DMS153 treated with DMSO at 0.1 percent for 48 hours (cell line): ENCODE data around the gene ARHGAP44.

Source experiments
- DNase-seq: peaks from one replicate; lab custom pipeline; 2025; ENCODE audit not compliant: unreplicated experiment; lab: John Stamatoyannopoulos, UW

The ARHGAP44 gene

DNA sequence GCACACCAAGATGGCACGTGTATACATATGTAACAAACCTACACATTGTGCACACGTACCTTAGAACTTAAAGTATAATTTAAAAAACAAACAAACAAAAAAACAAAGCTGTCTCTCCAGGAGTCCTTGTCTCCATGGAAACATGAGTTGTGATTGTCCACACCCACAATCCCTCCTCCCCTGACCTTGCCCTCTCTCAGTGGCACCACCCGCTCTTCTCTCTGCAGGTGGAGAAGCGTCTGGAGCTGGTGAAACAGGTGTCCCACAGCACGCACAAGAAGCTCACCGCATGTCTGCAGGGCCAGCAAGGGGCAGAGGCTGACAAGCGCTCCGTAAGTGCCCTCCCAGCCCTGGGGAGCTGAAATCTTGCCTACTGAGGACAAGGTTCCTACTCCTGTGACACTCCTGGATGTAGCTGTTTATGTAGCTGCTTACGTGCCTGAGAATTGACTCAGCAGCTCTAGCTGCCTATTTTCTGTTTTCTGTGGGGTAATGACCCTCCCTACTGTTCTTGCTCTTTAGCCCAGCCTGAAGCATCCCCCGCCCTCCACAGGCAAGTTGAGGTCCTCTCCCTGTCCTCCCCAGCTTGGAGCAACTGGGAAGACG, 107.0 kb downstream of the ARHGAP44 start:
- no peak for DNase-seq

- no peak for DNase-seq
These were observed 108.8 kb downstream of the ARHGAP44 start for GRCh38 chr17:12898110-12898509.

DNA sequence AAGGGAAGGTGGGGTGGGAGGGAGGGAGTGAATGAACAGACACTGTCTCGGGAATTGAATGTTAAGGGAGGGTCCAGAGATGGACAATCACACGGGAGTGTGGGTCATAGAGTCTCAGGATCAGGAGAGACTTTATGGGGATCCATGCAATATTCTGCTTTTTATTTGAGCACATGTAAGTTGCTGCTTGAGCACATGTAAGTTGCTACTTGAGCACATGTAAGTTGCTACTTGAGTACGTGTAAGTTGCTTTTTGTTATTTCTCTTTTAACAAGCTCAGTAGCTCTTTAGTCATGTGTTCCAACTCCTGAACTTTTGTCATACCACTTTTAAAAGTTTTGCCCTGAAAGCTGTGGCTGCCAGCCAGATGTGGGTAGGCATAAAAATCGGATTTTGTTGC, 110.3 kb downstream of the ARHGAP44 start:
- no peak for DNase-seq

- no peak for DNase-seq
These were observed 111.2 kb downstream of the ARHGAP44 start for GRCh38 chr17:12900474-12900873.

DNA sequence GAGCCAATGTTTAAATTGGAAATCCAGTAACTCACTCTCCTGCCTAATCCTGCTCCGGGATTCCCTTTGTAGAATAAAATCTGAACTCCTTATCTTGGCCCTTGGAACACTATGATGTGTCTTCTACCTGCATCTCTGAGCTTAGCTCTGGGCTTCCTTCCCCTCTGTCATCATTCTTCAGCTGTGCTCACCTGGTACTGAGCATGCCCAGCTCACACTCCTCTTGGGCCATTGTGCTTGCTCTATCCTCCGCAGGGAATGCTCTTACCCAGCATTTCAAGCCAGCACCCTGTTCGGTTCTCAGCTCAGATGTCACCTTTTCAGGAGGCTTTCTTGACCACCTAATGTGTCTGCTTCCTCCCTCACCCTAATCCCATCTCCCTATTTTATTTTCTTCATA, 112.7 kb downstream of the ARHGAP44 start:
- DNase-seq: no peak

DNA sequence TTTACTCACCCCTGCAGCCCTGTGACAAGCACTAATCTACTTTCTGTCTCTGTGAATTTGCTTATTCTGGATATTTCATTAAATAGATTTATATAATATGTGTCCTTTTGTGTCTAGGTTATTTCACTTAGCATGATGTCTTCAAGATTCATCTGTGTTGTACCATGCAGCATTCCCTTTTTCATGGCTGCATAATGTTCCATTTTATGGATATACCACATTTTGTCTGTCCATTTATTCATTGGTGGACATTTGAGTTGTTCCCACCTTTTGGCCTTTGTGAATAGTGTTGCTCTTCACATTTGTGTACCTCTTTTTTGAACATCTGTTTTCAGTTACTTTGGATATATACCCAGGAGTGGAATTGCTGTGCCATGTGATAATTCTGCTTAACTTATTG, 118.2 kb downstream of the ARHGAP44 start:
- DNase-seq: no peak

DNA sequence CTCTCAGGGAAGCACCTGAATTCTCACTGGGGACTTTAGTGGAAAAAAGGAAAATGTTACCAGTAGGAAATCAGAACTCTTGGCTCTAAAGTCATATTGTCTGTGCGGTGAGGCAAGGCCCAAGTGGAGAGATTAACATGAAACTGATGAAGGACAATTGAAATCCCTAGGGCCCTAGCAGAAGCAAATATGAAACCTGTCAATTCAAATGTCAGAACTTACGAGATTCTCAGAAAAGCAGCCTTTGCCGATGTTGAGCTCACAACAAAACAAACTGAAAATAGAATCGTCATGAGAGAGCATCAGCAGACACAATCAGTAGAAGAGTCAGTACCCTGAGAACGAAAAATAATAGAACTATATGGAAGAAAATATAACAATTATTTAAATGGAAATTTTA, 119.7 kb downstream of the ARHGAP44 start:
- no peak for DNase-seq

- DNase-seq: no peak
These were observed 120.2 kb downstream of the ARHGAP44 start for GRCh38 chr17:12909511-12909910.

DNA sequence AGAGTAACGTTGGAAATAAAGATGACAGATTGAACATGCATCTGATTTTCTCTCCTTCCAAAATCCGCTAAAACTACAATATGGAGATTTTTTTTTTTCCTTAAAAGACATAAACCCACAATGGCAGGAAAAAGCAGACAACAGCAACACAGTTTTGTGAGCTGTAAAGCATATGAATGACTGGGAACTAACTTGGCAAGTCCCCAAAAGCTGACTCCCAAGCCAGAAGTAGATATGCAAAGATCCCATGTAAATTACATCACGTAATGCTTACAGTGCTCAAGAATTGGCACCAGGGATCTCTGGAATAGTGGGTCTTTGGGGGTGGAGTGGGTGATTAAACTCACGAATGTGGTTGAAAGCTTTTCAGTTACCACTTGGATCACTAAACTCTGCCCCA, 121.9 kb downstream of the ARHGAP44 start:
- no peak for DNase-seq

DNA sequence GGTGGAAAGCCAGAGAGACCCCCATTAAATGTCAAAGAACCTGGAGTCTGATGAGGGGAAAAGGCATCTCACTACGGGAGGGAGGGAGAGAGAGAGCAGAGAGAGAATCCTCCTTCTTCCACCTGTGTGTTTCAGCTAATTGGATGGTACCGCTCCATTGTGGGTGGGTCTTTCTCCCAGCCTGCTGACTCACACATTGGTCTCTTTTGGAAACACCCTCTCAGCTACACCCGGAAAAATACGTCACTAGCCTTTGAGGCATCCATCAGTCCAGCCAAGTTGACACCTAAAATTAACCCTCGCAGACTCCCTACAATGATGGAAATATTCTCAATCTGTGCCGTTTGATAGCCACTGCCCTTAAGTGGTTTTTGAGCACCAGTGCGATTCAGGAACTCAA, 128.1 kb downstream of the ARHGAP44 start:
- DNase-seq: no peak

DNA sequence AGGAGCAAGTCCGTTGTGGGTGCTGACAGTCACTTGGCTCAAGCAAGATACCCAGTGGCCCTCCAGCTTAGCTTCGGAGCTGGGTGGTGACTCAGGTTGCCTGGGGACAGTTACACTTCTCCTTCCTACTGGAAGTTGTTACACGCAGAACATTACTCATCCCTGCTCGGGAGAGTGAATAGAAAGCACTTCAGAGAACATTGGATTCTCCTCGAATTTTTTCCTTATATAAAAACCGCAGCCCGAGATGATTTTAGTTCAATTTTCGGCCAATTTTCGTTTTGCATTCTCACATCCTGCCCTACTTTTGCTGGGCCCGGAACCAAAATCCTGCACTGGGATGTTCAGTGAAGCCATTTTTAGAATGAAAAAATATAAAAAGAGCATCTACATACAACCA, 128.8 kb downstream of the ARHGAP44 start:
- no peak for DNase-seq

DNA sequence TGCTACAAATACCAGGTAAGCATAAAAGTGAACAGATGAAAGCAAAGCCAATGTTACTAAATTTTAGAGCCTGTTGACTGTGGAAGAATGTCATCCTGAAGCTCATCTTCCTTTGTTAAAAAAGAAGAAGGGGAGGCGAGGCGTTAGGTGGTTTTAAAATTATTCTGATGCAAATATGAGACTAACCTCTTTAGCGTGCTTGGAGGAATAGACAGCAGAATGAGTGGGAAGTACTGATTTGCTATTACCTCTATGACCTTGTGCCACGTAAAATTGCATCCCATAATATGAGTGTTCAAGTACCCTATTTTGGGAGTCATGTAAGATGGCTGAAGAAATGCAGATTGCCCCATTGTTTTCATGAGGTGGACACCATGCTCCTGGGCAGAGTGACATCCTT, 132.8 kb downstream of the ARHGAP44 start:
- DNase-seq: no peak

- no peak for DNase-seq
These were observed 135.3 kb downstream of the ARHGAP44 start for GRCh38 chr17:12924614-12925013.

GRCh38 chr17:12927001-12927400, 137.7 kb downstream of the ARHGAP44 start:
- DNase-seq: no peak

DNA sequence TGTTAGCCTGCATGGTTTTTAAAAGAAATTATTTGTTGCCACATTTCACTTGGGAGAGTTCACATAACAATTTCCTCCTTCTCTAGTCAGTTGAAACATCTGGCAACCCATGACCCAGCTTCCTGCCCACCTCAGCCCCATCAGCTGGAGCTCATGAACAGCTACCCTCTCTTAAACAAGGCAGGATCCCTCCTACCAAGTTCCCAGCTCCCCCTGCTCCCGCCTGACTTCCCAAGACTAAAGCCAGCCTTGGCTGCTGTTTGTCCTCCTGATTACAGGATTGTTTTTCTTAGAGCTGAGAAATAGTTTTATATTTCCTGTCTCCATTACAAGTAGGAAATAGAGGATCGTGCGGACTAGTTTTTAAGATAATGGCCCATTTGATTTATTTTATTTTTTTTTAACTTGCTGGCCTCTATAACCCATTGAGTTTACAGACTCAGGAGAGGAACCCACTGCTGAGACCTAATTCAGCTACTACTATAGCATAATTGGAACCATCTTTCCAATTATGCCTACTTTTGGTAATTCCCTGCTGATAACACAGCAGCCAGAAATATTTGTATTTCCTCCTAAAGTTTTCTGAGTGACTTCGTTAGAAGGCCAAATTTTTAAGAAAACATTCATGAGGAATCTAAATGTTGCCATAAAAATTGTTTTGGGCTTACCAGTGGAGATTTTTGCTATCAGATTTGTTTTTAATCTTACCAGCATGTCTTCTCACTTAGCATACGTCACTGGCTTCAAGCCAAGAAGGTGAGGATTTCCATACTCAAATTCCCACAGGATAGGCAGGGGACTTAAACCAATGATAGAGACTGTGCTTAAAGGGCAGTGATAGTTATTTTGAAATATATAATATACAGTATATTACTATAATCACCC, 138.5 kb downstream of the ARHGAP44 start:
- DNase-seq: no peak

DNA sequence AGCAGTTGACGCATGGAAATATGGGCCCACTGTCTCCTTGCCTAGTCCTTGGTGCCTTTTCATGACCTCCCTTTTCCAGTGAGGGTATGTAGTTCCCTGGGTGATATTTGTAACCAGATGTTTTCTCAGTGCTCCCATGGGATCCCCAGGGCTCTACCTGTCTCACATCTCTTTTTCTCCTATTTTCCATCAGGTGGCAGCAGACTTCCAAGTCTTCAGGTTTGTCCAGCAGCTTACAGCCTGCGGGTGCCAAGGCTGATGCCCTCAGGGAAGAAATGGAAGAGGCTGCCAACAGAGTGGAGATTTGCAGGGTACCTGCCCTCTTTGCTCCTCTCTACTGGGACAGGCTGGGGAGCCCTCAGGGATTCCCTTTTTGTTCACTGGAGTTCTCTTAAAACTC, 139.4 kb downstream of the ARHGAP44 start:
- DNase-seq: no peak

GRCh38 chr17:12936501-12936900, 147.2 kb downstream of the ARHGAP44 start:
- no peak for DNase-seq

DNA sequence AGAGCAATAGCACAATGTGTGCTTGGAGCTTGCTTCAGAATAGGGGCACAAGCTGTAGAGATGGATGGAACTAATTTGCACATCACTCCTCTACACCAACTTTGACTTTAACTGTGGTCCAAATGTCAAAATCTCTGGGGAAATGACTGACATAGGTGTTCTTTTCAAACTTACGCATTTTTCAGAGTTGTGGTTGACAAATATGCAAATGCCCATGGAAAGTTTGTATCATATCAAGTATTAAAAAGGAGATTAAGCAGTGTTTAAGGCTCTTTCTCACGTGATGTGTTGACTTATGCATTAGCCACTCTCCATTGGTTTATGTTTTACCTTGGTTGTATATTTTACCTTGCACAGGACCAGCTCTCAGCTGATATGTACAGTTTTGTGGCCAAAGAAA, 151.4 kb downstream of the ARHGAP44 start:
- DNase-seq: no peak

DNA sequence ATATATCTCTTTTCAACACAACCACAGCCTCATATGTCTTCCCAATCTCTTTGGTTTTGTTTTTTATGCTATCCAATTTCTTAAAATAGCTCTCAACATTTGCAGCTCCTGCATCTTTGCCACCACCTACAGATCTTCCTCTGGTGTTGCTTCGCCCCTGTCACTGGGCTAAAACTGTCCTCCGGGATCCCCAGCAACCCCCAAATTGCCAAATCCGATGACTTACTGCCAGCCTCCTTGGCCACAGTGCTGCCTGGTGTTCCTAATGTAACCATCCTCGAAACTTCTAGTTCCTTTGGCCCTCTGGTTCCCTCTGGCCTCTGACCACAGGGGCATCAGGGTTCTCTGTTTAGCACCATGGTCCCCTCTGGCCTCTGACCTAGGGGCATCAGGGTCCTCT, 157.7 kb downstream of the ARHGAP44 start:
- DNase-seq: no peak

- no peak for DNase-seq
These were observed 162.7 kb downstream of the ARHGAP44 start for GRCh38 chr17:12952012-12952411.

DNA sequence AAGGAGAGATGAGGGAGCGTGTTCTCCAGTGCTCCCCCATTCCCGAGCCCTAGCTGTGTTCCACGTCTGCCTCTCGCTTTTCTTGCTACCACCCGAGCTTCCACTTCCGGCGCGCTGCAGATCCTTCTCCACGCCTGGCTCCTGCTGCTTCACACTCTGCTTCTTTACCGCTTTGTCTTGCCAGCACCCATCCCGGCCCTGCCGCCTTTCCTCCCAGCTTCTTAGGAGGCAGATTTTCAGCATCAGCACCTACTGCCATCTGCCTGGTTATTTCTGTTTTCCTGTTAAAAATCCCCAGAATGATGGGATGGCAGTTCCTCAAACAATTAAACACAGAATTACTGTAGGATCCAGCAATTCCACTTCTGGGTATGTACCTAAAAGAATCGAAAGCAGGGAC, 163.9 kb downstream of the ARHGAP44 start:
- DNase-seq: no peak

GRCh38 chr17:12955521-12955920, 166.2 kb downstream of the ARHGAP44 start:
- DNase-seq: no peak

- DNase-seq: no peak
These were observed 169.5 kb downstream of the ARHGAP44 start for GRCh38 chr17:12958786-12959185.
